ENCODE measurements around the gene DYNC1H1.
A peak's percentile ranks its signal among the peaks of the same experiment; 100 is the strongest.

DYNC1H1 gene

GRCh38 chr14:101945171-101945570 lies 19.2 kb upstream of the DYNC1H1 start:
- FAIRE-seq: no peak

- FAIRE-seq: no peak
These were observed 16.8 kb upstream of the DYNC1H1 start for GRCh38 chr14:101947577-101947903.

- peak; percentile 36 for FAIRE-seq
These were observed 16.3 kb upstream of the DYNC1H1 start for GRCh38 chr14:101947904-101948665.

DNA sequence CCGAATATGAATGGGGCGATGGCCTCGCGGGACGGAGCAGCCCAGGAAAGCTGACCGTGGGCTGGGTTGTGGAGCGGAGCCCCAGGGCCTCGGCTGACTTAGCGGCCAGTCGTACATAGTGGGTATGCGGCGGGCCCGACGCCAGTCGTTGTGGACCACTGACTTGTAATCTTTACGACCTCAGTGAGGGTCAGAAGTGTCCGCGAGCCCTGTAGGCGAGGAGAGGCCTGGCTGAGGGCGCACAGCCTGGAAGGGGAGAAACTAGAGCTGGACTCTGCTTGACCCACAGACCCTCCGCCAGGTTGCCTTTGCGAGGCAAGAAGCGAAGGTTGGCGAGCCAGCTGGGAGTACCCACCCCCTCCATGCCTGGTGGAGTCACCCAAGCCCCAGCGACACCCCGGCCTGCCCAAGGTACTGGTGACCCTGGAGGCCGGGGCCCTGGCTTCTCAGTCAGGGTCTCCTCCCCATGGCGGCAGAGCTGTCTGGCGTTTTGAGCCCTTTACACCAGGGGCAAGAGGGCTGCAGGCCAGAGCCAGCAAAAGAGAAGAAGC lies 15.6 kb upstream of the DYNC1H1 start:
- no peak for FAIRE-seq

DNA sequence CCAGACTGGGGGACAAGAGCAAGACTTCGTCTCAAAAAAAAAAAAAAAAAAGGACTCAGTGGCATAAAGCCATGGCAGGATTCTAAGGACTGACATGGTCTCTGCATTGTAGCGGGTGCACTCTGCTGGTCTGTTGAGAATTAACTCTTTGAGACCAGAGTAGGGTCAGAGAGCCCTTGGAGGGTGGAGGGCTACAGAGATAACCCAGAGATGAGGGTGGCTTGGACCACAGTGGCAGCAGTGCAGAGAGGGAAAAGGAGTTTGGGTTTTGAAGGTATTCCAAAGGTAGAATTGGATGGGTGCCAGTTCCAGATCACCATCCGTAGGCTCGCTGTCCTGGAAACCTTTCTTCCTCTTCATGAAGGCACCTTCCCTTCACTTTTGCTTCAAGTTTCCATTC lies 14.3 kb upstream of the DYNC1H1 start:
- no peak for FAIRE-seq

DNA sequence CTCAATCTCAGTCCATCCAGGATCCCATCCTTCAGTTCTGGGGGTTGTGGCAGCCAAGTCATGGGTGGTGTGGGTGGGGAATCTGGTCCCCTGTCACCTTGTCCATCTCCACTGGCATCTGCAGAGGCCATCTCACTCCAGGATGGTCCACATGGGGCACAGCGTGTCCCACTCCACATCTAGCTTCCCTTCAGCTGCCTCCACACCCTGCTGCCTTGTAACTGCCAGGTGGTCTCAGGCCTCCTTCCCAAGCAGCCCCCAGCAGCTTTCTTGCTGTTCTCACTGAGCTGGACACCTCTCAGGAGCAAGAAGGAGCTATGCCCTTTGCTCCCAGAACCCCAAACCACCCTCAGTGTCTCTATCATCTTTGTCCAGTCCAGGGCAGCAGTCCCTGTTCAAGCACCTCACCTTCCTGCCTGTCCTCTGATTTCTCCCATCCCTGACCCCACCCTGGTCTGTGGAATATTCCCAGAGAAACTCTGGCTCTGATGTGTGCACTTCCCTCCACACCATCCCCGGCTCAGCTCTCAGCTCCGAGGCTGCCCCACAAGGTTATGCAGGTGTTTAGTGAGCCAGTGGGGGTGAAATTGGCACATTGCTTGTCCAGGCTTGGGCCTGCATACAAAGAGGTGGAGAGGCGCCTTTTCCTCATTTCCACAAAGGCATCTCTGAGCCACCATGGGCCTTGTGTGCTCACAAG lies 13.7 kb upstream of the DYNC1H1 start:
- FAIRE-seq: no peak

GRCh38 chr14:101953151-101953550 lies 11.2 kb upstream of the DYNC1H1 start:
- no peak for FAIRE-seq

GRCh38 chr14:101954501-101954900 lies 9.9 kb upstream of the DYNC1H1 start:
- FAIRE-seq: no peak

- no peak for FAIRE-seq
These were observed 8.6 kb upstream of the DYNC1H1 start for GRCh38 chr14:101955695-101956161.

GRCh38 chr14:101956179-101956885 lies 8.0 kb upstream of the DYNC1H1 start:
- FAIRE-seq: no peak

DNA sequence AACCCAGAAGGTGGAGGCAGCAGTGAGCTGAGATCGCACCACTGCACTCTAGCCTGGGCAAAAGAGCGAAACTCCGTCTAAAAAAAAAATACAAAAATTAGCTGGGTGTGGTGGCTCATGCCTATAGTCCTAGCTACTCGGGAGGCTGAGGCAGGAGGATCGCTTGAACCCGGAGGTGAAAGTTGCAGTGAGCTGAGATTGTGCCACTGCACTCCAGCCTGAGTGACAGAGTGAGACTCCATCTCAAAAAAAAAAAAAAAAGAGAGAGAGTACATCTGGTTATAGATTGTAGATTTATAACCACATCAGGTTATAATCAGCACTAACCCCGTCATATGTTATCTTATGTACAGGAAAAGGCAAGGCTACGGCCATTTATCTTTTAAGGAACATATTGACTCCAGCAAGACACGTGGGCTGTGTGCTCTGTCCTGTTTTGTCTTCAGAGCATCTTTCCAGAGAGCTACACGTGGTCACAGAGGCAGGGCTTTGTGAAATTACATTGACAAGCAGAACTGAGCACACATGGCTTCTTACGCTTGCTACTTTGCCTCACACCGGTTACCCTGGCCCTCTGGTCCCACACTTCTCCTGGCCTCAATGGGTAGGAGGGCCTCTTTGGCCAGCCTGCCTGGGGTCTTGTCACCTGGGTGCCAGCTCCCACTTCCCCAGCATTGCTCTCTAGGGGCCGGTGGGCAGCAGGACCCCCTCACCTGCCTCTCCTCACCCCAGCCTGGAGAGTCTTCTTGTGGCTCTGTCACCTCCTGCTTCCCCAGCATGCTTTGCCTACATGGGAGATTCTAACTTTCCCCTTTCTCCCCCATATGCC lies 6.8 kb upstream of the DYNC1H1 start:
- no peak for FAIRE-seq

GRCh38 chr14:101958418-101959180 lies 5.8 kb upstream of the DYNC1H1 start:
- no peak for FAIRE-seq

GRCh38 chr14:101959277-101959676 lies 5.1 kb upstream of the DYNC1H1 start:
- FAIRE-seq: no peak

GRCh38 chr14:101960225-101960624 lies 4.1 kb upstream of the DYNC1H1 start:
- no peak for FAIRE-seq

DNA sequence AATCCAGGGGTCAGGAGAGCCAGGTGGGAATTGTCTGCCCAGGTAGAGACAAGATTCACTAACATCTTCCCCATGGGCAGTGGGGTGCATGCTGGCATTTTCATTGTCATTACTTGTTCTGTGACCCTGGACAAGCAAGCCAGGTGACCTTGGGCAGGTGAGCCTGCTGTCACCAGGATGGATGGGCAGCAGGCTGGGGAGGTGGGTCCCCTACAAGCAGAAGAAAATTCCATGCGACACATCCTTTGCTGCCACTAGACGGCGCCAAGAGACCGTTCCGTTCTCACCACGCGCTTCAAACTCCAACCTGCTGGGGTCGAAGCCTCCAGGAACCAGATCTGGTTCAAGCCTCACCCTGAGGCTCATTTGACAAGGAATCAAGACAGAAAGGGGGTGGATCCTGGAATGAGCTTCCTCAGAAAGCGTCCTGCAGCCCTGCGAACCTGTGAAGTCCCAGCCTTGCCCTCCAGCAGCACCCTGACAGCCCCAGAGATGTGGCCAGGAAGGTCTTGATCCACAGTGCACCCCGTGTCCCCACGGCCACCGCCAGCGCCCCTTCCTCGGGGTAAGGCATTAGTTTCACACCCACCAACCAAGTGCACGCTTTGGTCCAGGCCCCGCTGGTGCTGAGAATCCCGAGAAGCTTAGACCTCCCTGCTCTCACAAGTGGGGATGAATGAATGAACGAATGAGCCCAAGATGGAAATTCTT lies 3.2 kb upstream of the DYNC1H1 start:
- no peak for FAIRE-seq

DNA sequence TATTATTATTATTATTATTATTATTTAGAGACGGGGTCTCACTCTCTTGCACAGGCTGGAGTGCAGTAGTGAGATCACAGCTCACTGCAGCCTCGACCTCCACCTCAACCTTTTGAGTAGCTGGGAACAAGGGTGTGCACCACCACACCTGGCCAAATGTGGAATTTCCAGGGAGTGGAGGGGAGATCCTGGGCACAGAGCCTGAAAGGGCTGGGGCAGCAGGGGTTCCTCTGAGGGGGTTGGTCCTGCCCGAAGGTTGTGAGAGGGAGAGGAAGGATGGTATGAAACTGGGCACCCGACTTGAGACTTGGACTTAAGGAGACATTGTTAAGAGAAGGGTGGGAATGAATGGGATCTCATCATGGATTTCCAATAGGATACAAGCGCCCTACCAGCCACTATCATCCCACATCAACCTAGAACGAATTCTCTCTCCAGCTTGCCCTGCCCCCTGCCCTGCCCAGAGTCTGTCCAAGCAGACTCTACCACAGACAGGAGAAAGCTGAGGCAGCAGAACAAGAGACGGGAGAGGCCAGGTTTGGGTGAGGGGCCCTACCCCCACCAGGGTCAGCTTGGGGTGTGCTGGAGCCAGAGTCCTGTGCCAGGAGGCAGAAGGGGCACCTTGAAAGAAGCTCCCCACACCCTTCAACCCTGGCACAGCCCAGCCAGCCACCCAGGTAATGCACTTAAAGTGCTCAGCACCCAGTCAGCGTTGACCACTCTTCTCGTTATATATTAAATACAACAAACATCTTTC lies 2.4 kb upstream of the DYNC1H1 start:
- no peak for FAIRE-seq

GRCh38 chr14:101962503-101962874 lies 1.9 kb upstream of the DYNC1H1 start:
- no peak for FAIRE-seq

DNA sequence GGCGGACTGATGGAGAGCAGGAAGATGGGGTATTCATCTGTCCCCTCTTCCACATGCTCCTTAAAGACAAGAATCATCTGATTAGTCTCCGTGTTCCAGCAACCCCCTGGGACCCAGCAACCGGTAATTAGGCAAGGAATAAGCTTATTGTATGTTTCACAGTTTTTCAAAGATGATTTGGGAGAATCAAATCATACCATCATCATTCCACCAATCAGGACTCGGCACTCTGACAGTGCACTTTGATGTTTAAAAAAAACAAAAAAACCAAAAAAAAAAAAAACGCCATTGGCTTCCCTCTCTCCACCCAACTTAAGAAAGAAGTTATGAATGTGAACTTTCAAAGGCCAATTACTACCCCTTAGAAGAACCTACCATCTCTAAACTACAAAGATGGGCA lies 1.3 kb upstream of the DYNC1H1 start:
- FAIRE-seq: no peak

- FAIRE-seq: no peak
These were observed 597 bp upstream of the DYNC1H1 start for GRCh38 chr14:101963656-101964296.

DNA sequence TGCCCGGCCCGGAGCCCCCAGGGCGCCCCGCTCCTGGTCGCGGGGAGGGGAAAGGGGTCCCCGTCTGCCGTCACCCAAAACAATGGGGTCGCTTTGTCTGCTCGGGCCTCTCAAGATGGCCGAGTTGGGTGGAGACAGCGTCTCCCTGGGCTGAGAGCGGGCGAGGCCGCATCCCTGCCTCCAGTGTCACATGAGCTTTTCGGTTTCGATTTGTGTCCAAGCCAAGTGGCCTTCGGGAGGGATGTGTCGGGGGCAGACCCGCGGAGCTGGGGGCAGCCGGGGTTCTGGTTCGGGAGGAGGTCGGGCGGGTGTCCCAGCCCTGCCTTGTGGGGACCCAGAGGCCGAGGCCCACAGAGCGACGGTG lies 790 bp downstream of the DYNC1H1 start:
- no peak for FAIRE-seq
